Nephron (organoid): Measurements from ENCODE around the gene RFTN1.

Experiments used
- H3K27ac Mint-ChIP-seq, 3 experiments: 2 replicates each; pipeline ENCODE4 v1.8.0; 2020; ENCODE audit warnings: mixed read lengths in 3 of 3, mild to moderate bottlenecking in 2 of 3, moderate library complexity in 1 of 3
- H3K27me3 Mint-ChIP-seq: 2 replicates; pipeline ENCODE4 v1.8.0; 2021; ENCODE audit warnings: low read depth, mild to moderate bottlenecking, moderate library complexity, mixed read lengths
- H3K36me3 Mint-ChIP-seq: 2 replicates; pipeline ENCODE4 v1.8.0; 2020; ENCODE audit warnings: low read depth, mixed read lengths
- H3K4me1 Mint-ChIP-seq: 2 replicates; pipeline ENCODE4 v1.8.0; 2020; ENCODE audit warnings: mixed read lengths
- H3K4me3 Mint-ChIP-seq, 3 experiments: 2 replicates each; pipeline ENCODE4 v1.8.0; 2020; ENCODE audit warnings: mild to moderate bottlenecking in 3 of 3, mixed read lengths in 3 of 3, moderate library complexity in 2 of 3
- H3K9me3 Mint-ChIP-seq: 2 replicates; pipeline ENCODE4 v1.8.0; 2020; ENCODE audit warnings: mixed read lengths
- CTCF ChIP-seq, 3 experiments: fragments of 200-600 bp; sonication (generic); IDR thresholded peaks; one replicate each; pipeline ENCODE4 v1.5.0; 2021; ENCODE audit warnings: antibody characterized with exemption in 3 of 3; ENCODE audit not compliant: unreplicated experiment in 3 of 3

RFTN1 gene

GRCh38 chr3:16289144-16289889, 224.2 kb downstream of the RFTN1 start:
- Mint-ChIP-seq H3K27me3 (no peaks in the 10 kb centered on the region), H3K27ac (no peak overlapping the region), H3K4me3 (no peak overlapping the region), H3K36me3 (peaks cover 30% of the 10 kb centered on the region), H3K4me1 (peaks cover 7% of the 10 kb centered on the region), H3K9me3 (peaks cover 8% of the 10 kb centered on the region)
- TF ChIP-seq CTCF (IDR thresholded peaks at IDR 0.05; ENCODE audit: unreplicated experiment in 3 of 3) = no peak

GRCh38 chr3:16288664-16289063, 224.8 kb downstream of the RFTN1 start:
- H3K27ac Mint-ChIP-seq = no peak overlapping the region
- peaks cover 24% of the 10 kb centered on the region for H3K36me3 Mint-ChIP-seq
- no peak for TF ChIP-seq CTCF (IDR thresholded peaks at IDR 0.05; ENCODE audit: unreplicated experiment in 3 of 3)
- H3K9me3 Mint-ChIP-seq = peaks cover 5% of the 10 kb centered on the region
- H3K4me1 Mint-ChIP-seq = peaks cover 7% of the 10 kb centered on the region
- H3K4me3 Mint-ChIP-seq = no peak overlapping the region
- no peaks in the 10 kb centered on the region for H3K27me3 Mint-ChIP-seq

- peaks cover 7% of the 10 kb centered on the region for H3K4me1 Mint-ChIP-seq
- H3K27me3 Mint-ChIP-seq = no peaks in the 10 kb centered on the region
Measured at GRCh38 chr3:16286751-16287543, 226.6 kb downstream of the RFTN1 start.

GRCh38 chr3:16286161-16286560, 227.3 kb downstream of the RFTN1 start:
- Mint-ChIP-seq H3K27me3 (no peaks in the 10 kb centered on the region), H3K9me3 (no peaks in the 10 kb centered on the region), H3K36me3 (peaks cover 19% of the 10 kb centered on the region), H3K4me1 (peaks cover 7% of the 10 kb centered on the region), H3K27ac (no peak overlapping the region), H3K4me3 (no peak overlapping the region)
- no peak for TF ChIP-seq CTCF (IDR thresholded peaks at IDR 0.05; ENCODE audit: unreplicated experiment in 3 of 3)

More at GRCh38 chr3:16286751-16287543, 226.6 kb downstream of the RFTN1 start:
- Mint-ChIP-seq H3K4me3 (no peak overlapping the region), H3K27ac (no peak overlapping the region), H3K9me3 (no peaks in the 10 kb centered on the region), H3K36me3 (peaks cover 19% of the 10 kb centered on the region)
- TF ChIP-seq CTCF (IDR thresholded peaks at IDR 0.05; ENCODE audit: unreplicated experiment in 3 of 3) = no peak

- no peaks in the 10 kb centered on the region for H3K9me3 Mint-ChIP-seq
- no peak for TF ChIP-seq CTCF (IDR thresholded peaks at IDR 0.05; ENCODE audit: unreplicated experiment in 3 of 3)
- no peak overlapping the region for H3K4me3 Mint-ChIP-seq
- H3K4me1 Mint-ChIP-seq = no peaks in the 10 kb centered on the region
- peaks cover 10% of the 10 kb centered on the region for H3K36me3 Mint-ChIP-seq
- H3K27me3 Mint-ChIP-seq = no peaks in the 10 kb centered on the region
- H3K27ac Mint-ChIP-seq = no peak overlapping the region
Measured at GRCh38 chr3:16284633-16285032, 228.9 kb downstream of the RFTN1 start.
